ENCODE data around the gene HUWE1.
"Not testable (repeated sequence)": the region's sequence is repeated elsewhere in the genome, so short reads cannot be mapped to it uniquely, and the experiment has no call there.

Gene HUWE1

DNA sequence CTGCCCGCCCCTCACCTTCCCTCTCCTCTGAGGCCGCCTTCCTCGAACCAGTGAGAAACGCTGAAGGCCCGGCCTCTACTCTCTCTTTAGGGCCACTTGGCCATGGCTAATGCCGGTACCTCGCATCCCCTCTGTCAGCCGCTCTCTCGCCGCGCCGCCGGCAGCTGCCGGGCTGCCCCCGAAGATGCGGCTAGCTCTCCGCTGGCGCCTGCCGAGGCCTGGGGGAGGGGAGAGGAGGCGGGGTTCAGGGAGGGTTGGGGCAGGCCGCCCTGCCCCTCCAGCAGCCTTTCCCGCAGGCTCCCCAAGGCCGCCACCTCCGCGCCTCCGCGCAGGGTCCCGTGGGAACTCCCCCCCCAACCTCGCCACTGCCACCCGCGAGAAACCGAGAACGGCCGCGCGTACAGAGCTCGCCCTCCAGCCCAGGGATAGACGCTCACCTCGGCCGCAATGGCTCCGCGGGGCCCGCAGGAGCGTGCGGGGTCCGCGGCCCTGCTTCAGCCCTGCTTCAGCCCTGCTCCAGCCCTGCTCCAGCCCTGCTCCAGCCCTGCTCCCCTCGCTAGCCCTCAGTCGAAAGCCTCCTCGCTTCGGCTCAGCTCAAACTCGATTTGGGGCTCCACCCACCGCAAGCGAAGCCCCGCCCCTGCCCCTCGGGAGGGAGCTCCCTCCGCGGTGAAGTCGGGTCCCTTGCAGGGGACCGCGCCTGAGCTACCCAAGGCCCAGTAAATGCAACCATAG lies at the start of gene HUWE1:
TSS of gene HUWE1 (minus strand) at position 569 of the 735 bp plus-strand sequence. CDS start 32,612 bp downstream, outside the sequence.
- peak; percentile 77 to 78 for DNase-seq

DNA sequence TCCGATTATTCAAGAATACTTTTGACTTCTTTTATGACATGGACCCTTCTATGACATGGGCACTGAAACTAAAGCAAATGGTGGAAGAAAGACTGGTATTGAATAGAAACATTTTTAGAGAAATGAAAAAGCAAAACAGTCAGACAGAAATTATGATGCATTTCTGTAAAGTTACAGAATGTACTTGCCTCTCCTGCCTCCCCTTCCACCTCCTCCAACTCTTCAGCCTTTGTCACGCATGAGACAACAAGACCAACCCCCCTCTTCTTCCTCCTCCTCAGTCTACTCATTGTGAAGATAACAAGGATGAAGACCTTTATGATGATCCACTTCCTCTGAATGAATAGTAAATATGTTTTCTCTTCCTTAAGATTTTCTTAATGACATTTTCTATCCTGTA lies 46.3 kb upstream of the HUWE1 start:
- no peak for DNase-seq

DNA sequence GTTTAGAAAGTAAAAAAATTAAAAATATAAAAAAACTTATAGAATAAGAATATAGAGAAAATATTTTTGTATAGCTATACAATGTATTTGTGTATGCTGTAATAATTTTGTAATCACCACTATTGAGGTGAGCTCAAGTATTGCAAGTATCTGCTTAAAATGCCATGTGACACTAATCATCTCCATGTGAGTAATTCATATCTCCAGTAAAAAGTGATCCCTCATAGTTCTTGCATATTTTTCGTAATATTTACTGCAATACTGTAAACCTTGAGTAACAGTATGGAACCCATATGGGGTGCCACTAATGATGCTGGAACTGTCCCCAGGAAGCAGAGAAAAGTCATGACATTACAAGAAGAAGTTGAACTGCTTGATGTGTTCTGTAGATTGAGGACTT lies 43.2 kb upstream of the HUWE1 start:
- DNase-seq: no peak

GRCh38 chrX:53728506-53728905 lies 42.0 kb upstream of the HUWE1 start:
- no peak for DNase-seq

- DNase-seq: no peak
Observed at GRCh38 chrX:53724872-53725271, 38.4 kb upstream of the HUWE1 start.

DNA sequence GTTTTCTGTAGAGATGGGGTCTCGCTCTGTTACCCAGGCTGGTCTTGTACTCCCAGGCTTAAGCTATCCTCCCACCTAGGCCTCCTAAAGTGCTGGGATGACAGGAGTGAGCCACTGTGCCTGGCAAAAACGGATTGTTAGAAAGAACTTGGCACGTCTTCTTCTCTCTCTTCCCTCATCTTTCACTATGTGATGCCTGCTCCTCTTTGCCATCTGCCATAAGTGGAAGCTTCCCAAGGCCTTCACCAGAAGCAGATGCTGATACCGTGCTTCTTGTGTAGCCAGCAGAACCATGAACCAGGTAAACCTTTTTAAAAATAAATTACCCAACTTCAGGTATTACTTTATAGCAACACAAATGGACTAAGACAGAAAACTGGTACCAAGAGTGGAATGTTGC lies 36.9 kb upstream of the HUWE1 start:
- no peak for DNase-seq

DNA sequence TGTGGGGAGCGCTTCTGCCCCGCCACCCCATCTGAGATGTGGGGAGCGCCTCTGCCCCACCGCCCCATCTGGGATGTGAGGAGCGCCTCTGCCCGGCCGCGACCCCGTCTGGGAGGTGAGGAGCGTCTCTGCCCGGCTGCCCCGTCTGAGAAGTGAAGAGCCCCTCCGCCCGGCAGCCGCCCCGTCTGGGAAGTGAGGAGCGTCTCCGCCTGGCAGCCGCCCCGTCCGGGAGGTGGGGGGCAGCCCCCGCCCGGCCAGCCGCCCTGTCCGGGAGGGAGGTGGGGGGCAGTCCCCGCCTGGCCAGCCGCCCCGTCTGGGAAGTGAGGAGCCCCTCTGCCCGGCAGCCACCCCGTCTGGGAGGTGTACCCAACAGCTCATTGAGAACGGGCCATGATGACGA lies 35.1 kb upstream of the HUWE1 start:
- not testable (repeated sequence) for DNase-seq

GRCh38 chrX:53719666-53720065 lies 33.1 kb upstream of the HUWE1 start:
- DNase-seq: not testable (repeated sequence)

GRCh38 chrX:53718073-53718472 lies 31.6 kb upstream of the HUWE1 start:
- no peak for DNase-seq

DNA sequence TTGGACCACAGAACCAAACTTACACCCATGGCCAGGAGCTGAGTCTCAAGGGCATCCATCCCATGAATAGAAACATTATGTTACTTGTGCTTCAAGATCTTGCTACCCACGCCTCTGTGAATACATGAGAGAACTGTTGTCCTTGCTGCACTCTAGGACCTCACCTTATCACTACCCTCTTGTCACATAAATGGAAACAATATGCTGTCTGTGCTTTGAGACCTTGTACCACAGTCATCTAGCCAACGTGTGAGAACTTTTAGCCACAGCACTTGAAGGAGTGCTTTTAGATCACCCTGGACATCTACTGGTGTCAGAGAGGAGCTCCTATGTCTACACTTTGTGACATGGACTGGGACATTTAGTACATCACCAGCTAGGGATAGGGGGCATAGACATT lies 30.7 kb upstream of the HUWE1 start:
- no peak for DNase-seq

- DNase-seq: peak; percentile 16 to 21
Observed at GRCh38 chrX:53716328-53717088, 30.0 kb upstream of the HUWE1 start.

DNA sequence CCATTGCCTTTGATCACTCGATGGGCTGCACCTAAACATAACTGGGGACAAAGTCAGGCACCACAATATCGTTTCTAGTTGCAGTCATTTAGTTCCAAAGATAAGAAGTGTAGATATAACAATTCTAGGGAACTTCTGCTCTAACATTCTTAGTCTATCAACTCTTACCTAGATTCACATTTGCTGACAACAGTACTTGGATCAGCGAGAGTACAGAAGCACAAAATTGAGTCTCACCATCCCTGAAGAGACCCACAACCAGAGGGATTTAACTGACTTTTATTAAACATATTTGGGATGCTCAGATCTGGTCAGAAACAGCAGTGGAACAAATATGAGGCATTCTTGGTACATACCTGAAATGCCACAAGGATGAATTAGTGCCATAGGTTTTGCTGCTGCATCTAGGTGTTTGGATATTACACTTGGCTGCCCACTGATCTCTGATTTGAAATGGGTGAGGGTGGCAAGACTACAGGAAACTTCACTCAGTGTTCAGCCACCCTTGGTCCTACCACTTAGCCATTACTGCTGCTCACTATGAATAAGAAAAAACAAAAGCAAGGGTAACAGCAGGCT lies 28.9 kb upstream of the HUWE1 start:
- no peak for DNase-seq

- DNase-seq: peak; percentile 32 to 45
Observed at GRCh38 chrX:53714580-53715345, 28.2 kb upstream of the HUWE1 start.

GRCh38 chrX:53713987-53714579 lies 27.6 kb upstream of the HUWE1 start:
- no peak for DNase-seq

DNA sequence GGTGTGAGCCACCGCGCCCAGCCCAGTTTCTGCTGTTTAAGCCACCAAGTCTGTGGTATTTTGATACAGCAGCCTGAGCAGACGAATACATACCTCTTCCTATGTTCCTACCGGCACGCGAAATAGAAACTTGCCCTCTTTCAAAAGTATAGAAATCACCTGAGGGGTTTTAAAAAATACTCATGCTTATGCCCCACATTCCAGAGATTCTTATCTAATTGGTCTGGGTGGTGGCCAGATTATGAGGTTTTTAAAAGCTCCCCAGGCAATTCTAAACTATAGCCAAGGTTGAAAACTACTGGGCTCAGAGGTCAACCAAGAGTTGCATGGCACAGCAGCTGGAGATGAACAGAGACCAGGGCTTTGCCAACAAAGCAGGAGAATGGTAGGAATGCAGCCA lies 24.9 kb upstream of the HUWE1 start:
- no peak for DNase-seq

DNA sequence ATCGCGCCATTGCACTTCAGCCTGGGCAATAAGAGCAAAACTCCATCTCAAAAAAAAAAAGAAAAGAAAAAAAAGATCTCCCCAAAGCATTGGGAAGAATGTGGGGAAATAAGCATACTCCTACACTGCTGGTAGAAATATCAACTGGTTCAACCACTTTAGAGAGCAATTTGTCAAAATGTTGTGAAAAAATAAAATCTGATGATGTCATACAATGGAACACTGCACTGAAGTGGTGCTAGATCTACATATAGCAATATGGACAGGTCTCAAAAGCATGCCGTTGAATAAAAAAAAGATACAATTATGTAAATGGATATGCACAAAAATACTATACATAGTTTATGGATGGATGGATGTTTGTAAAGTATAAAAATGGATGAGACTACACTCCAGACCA lies 18.3 kb upstream of the HUWE1 start:
- no peak for DNase-seq

DNA sequence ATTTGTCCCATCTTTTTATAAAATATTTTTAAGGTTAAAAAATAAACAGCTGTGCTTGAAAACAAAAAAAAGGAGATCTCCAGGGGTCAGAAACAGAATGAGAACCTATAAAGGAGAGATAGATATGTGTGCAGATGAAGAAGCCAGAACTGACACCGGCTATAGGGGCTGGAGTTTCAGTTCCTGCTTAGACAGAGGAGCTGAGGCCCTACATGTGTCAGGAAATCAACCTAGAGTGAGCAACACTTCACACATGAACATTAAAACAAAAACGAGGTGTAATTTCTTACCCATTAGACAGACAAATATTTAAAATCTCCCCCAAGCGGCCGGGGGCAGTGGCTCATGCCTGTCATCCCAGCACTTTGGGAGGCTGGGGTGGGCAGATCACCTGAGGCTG lies 17.8 kb upstream of the HUWE1 start:
- DNase-seq: no peak

GRCh38 chrX:53695946-53696549 lies 9.5 kb upstream of the HUWE1 start:
- DNase-seq: no peak

DNA sequence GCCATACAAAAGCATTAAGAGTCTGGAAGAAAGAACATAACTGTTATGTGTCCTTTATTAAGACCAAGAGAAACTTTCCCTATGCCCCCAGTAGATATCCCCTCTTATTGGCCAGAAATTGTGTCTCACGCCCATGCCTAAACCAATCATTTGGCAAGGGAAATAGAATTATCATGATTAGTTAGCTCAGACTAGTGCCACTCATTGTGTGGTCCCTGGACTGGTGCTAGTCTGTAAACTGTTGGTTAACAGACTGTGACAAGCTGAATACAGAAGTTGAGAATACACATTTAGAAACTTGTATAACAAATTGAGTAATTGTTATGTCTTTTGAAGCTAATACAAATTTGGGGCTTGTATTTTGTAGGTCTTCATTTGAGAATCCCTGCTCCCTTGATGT lies 8.1 kb upstream of the HUWE1 start:
- no peak for DNase-seq

DNA sequence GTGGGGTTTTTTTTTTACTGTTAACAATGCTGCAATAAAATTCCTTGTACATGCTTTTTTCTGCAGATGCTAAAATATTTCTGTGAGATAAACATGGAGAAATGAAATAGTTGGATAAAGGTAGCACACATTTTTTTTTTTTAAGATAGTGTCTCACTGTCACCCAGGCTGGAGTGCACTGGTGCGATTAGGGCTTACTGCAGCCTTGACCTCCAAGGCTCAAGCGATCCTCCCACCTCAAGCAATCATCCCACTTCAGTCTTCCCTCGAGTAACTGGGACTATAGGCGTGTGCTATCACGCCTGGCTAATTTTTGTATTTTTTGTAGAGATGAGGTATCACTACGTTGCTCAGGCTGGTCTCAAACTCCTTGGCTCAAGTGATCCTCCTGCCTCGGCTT lies 1.8 kb upstream of the HUWE1 start:
- DNase-seq: no peak

- DNase-seq: no peak
Observed at GRCh38 chrX:53685711-53686110, 808 bp downstream of the HUWE1 start.

DNA sequence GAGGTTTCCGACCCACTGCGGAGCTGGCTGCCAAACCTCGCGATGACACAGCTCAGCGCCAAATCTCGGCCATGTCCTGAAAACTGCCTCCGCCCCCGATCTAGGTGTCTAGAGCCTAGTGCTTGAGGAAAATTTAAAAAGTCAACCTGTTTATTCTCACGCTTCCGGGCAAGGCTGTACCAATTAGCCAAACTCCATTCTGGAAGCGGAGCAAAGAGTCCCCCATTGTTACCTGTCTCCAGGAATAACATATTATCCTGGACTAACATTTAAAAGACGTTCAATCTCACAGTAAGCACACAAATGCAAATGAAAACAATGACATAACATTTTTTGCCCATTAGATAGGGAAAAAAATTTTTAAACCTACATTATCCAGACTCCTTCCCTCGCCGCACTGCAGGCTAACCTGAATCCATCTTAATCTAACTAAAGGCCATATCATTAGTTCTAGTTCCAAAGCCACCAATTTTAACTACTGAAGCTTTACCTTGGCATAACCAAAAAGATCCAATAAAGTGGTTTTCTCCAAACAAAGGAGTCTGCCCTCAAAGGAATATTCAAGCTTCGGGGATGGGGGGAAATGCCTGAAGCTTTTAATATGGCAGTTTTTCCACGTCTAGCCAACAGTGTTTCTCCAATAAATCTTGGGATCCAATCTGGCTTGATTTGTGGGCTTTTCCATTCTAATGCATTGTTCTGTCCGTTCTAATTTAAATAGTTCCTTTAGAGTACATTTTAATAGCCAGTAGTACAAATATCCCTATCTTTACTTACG lies 1.9 kb downstream of the HUWE1 start:
- DNase-seq: no peak

Data from stimulated activated CD4-positive, alpha-beta T cell treated with anti-CD3 and anti-CD28 coated beads, Interleukin-2, amount 100 ng/mL, for 48 hours (primary cell).